HepG2 (cell line): ENCODE results near the gene MEX3A. TPM values are rescaled to one million over a fixed set of nuclear protein-coding genes. Genes with fewer than 3 reads are reported as not detected.
A peak's percentile ranks its signal among the peaks of the same experiment; 100 is the strongest.

Experiments
- BCL3 ChIP-seq: sonication (generic); formaldehyde crosslinking; IDR thresholded peaks from 2 replicates; pipeline ENCODE4 v1.5.1; 2020; ENCODE audit warnings: mild to moderate bottlenecking, missing genetic modification reagents, moderate library complexity
- CCAR2 ChIP-seq: fragments of 200-400 bp; formaldehyde crosslinking; optimal IDR thresholded peaks from 2 replicates; pipeline ENCODE3; 2018; ENCODE audit warnings: low read depth, mild to moderate bottlenecking, low read length, moderate library complexity
- FOXA1 ChIP-seq, 2 experiments: fragments of 450-650 bp in 1 of 2; sonication (generic) in 1 of 2; formaldehyde crosslinking in 1 of 2; IDR thresholded peaks; 2 replicates each; pipeline versions ENCODE4 v1.4.0 to v1.6.1; 2016 to 2020; ENCODE audit warnings: missing genetic modification reagents in 1 of 2
- GMEB2 ChIP-seq: IDR thresholded peaks from 2 replicates; pipeline ENCODE4 v1.6.1; 2016; ENCODE audit warnings: missing biosample characterization, missing genetic modification reagents, low read depth
- KLF16 ChIP-seq, 2 experiments: sonication (generic) in 1 of 2; formaldehyde crosslinking in 1 of 2; IDR thresholded peaks; 2 replicates each; pipeline versions ENCODE4 v1.6.1 to v1.8.0; 2016 to 2023; ENCODE audit warnings: missing genetic modification reagents in 2 of 2, missing compliant biosample characterization in 1 of 2
- MAFK ChIP-seq, 2 experiments: IDR thresholded peaks in 1 of 2; conservative IDR thresholded peaks in 1 of 2; 2 replicates each; pipeline ENCODE4 v1.6.1; 2011; ENCODE audit warnings: improper control_type of control experiment in 2 of 2, low read length in 2 of 2
- POLR2AphosphoS2 ChIP-seq: IDR thresholded peaks from 2 replicates; pipeline ENCODE4 v1.6.1; 2011; ENCODE audit warnings: low read depth, low read length, improper control_type of control experiment
- PPARG ChIP-seq: conservative IDR thresholded peaks from 2 replicates; pipeline ENCODE4 v1.6.1; 2016; ENCODE audit warnings: missing biosample characterization, missing genetic modification reagents
- PREB ChIP-seq: sonication (generic); formaldehyde crosslinking; IDR thresholded peaks from 2 replicates; pipeline ENCODE4 v1.4.0; 2020; ENCODE audit warnings: missing genetic modification reagents
- SP2 ChIP-seq: sonication (generic); formaldehyde crosslinking; IDR thresholded peaks from 2 replicates; pipeline ENCODE4 v1.5.1; 2020; ENCODE audit warnings: mild to moderate bottlenecking, missing genetic modification reagents
- SSRP1 ChIP-seq: IDR thresholded peaks from 2 replicates; pipeline ENCODE4 v1.6.1; 2016; ENCODE audit warnings: control low read depth
- TCF7 ChIP-seq: sonication (generic); IDR thresholded peaks from 2 replicates; pipeline ENCODE4 v1.6.1; 2016; ENCODE audit warnings: antibody characterized with exemption, low read depth
- TP53 ChIP-seq: sonication (generic); formaldehyde crosslinking; conservative IDR thresholded peaks from 2 replicates; pipeline ENCODE4 v1.4.0; 2020; ENCODE audit warnings: missing genetic modification reagents
- XBP1 ChIP-seq: sonication (generic); formaldehyde crosslinking; IDR thresholded peaks from 2 replicates; pipeline ENCODE4 v1.5.0; 2020; ENCODE audit warnings: missing genetic modification reagents
- ZNF143 ChIP-seq: sonication (generic); formaldehyde crosslinking; IDR thresholded peaks from 2 replicates; pipeline ENCODE4 v1.4.0; 2020; ENCODE audit warnings: missing genetic modification reagents
- ZNF318 ChIP-seq: sonication (generic); formaldehyde crosslinking; IDR thresholded peaks from 2 replicates; pipeline ENCODE4 v1.4.0; 2020; ENCODE audit warnings: mild to moderate bottlenecking, missing genetic modification reagents
- ZNF350 ChIP-seq: sonication (generic); formaldehyde crosslinking; IDR thresholded peaks from 2 replicates; pipeline ENCODE4 v1.4.0; 2020; ENCODE audit warnings: mild to moderate bottlenecking, low read depth, missing genetic modification reagents, borderline replicate concordance
- polyA plus RNA-seq, 8 experiments: library from polyadenylated mRNA; depleted of rRNA in 3 of 8; stranded (reverse) in 7 of 8; unstranded in 1 of 8; fragments of >200 nt; fragmentation: Illumina TruSeq in 4 of 8; extraction: Trizol in 4 of 8; gene quantifications; 2 replicates each; pipeline versions ENCODE4 v1.2.1 to v1.2.3, GENCODE V29; 2011 to 2016; ENCODE audit warnings: low read depth in 4 of 8, missing spikeins in 1 of 8, mixed read lengths in 1 of 8; ENCODE audit not compliant: insufficient read depth in 1 of 8
- total RNA-seq, 5 experiments: library from RNA; depleted of rRNA; stranded (reverse); fragments of >200 nt; fragmentation: Illumina TruSeq; extraction: Trizol; gene quantifications; 2 replicates each; pipeline ENCODE4 v1.2.3, GENCODE V29; 2016; ENCODE audit warnings: low read depth in 1 of 5

MEX3A gene
- total and polyA plus RNA-seq, 2 of the 13 experiments (the other 11 are each of a cell fraction or from before 2014, with no cell fraction given) = 7.6 to 9.1 TPM

- TF ChIP-seq ZNF143 (CRISPR knock-in tag) = peak; percentile 100
- no peak; the same call in 1 of the 2 replicates for TF ChIP-seq TP53 (CRISPR knock-in tag)
- peak; percentile 70; the same call in 1 of the 2 replicates for TF ChIP-seq GMEB2
- no peak for TF ChIP-seq PREB (CRISPR knock-in tag)
- TF ChIP-seq KLF16 (CRISPR knock-in tag; IDR thresholded peaks at IDR 0.05) = peak in 1 of 2 experiments; percentile 68; a peak in 2 of 4 replicates
- peak; percentile 42; the same call in 1 of the 2 replicates for TF ChIP-seq PPARG
- no peak for TF ChIP-seq ZNF318 (CRISPR knock-in tag)
- TF ChIP-seq SP2 (CRISPR knock-in tag) = no peak
- no peak for TF ChIP-seq MAFK (conservative IDR thresholded peaks at IDR 0.05 in 1 of 2, IDR thresholded peaks at IDR 0.05 in 1 of 2; ENCODE audit: low read length in 2 of 2)
- TF ChIP-seq SSRP1 (CRISPR knock-in tag) = no peak
- TF ChIP-seq XBP1 (CRISPR knock-in tag) = no peak
- TF ChIP-seq TCF7 = peak; percentile 19; the same call in 1 of the 2 replicates
- no peak for TF ChIP-seq CCAR2
- no peak for TF ChIP-seq POLR2AphosphoS2
- TF ChIP-seq ZNF350 (CRISPR knock-in tag) = peak; percentile 84; the same call in 1 of the 2 replicates
- TF ChIP-seq BCL3 (CRISPR knock-in tag) = peak; percentile 64; the same call in 1 of the 2 replicates
- TF ChIP-seq FOXA1 (IDR thresholded peaks at IDR 0.05) = no peak
- no peak for TF ChIP-seq FOXA1 (CRISPR knock-in tag; IDR thresholded peaks at IDR 0.05)
Measured at GRCh38 chr1:156054500-156055280, 27.6 kb downstream of the MEX3A start, which contains the start of gene LAMTOR2 (continued).
